ENCODE data around the gene KCNH4. TPM values are rescaled to one million over a fixed set of nuclear protein-coding genes. Genes with fewer than 3 reads are reported as not detected.

KCNH4 gene
- total RNA-seq, 4 donors from 2014 or later, result not detected

- DNase-seq (ENCODE audit: low spot score in 2 of 2), result no peak
- no peak overlapping the region for H3K4me3 ChIP-seq (ENCODE audit: low read depth, poor library complexity, severe bottlenecking)
- intact Hi-C loops (cut with DNase I; ENCODE audit: low total_unique reads), result loop anchor here (10.0 kb wide), 1 partner anchor 146 kb away; the partner anchor contains the start of gene CNP
- TF ChIP-seq POLR2A (IDR thresholded peaks at IDR 0.05), result no peak
- TF ChIP-seq, protein P1, sequence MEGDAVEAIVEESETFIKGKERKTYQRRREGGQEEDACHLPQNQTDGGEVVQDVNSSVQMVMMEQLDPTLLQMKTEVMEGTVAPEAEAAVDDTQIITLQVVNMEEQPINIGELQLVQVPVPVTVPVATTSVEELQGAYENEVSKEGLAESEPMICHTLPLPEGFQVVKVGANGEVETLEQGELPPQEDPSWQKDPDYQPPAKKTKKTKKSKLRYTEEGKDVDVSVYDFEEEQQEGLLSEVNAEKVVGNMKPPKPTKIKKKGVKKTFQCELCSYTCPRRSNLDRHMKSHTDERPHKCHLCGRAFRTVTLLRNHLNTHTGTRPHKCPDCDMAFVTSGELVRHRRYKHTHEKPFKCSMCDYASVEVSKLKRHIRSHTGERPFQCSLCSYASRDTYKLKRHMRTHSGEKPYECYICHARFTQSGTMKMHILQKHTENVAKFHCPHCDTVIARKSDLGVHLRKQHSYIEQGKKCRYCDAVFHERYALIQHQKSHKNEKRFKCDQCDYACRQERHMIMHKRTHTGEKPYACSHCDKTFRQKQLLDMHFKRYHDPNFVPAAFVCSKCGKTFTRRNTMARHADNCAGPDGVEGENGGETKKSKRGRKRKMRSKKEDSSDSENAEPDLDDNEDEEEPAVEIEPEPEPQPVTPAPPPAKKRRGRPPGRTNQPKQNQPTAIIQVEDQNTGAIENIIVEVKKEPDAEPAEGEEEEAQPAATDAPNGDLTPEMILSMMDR (IDR thresholded peaks at IDR 0.05), result no peak
- WGBS, 2 donors, result 75 to 86% methylated on average over 10 to 11 of the region's 11 CpGs
Measured at GRCh38 chr17:42111265-42111636, 69.7 kb downstream of the KCNH4 start.

DNA sequence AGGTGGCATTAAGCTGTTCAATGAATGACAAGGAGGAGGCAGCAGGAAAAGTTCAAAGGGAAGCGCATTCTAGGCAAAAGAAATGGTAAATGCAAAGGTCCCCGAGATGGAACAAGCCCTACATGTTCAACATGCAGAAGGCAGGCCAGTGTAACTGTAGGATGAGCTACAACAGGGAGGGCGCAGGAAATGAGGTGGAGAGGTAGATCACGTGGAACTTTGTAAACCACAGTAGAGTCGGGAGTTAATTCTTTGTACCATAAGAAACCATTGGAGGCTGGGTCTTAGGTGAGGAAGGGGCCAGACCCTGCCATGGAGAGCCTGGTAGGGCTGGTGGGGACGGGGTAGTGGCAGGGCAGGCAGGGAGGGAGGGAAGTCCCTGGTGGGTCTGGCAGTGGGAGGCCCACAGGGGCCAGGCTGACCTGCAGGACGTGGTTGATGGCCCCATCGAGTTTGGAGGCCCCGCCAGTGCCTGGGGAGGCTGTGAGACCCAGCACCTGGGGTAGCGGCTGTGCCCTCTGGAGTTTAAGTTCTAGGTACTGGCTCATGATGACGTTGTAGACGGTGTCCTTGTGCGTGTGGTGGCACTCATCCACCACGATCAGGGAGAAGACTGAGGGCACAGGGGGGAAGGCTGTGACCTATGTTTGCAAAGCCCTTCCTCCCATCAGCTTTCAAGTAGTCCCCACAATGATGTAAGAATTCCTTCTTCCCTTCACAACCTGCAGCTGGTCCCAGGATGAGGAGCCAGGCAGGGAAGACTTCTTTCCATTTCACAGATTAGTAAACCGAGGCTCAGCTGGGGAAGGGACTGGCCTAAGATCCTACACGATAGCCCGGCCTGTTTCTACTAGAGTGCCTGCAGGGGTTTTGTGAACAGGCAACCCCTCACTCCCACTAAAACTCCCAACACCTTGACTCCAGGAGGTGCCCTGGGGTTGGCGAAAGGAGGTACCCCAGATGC, 70.4 kb downstream of the KCNH4 start:
- TF ChIP-seq POLR2A (IDR thresholded peaks at IDR 0.05), result no peak
- TF ChIP-seq, protein P1 (IDR thresholded peaks at IDR 0.05), result no peak
- no peak overlapping the region for H3K4me3 ChIP-seq (ENCODE audit: low read depth, poor library complexity, severe bottlenecking)
- WGBS, 2 donors, result 91% methylated on average over 16 to 18 of the region's 18 CpGs
- no peak for DNase-seq (ENCODE audit: low spot score in 2 of 2)
- intact Hi-C loops (cut with DNase I; ENCODE audit: low total_unique reads), result loop anchor here (10.0 kb wide), 1 partner anchor 146 kb away; the partner anchor contains the start of gene CNP

DNA sequence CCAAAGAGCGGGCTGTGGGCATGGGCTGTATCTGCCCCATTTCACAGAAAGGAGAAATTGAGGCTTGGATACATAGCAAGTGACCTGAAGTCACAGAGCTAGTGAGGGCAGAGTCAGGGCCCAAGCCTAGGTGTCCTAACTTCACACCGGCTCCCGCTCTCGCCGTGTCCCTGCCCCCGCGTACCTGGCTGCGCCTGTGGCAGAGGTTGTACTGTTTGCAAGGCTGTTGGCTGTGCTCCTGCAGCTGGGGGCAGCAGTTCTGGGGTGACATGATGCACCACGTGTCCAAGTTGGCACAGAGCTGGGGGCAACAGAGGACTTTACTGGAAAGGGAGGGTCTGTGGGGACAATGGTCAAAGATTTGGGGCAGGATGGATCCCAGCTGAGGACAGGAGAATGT, 71.9 kb downstream of the KCNH4 start:
- DNase-seq (ENCODE audit: low spot score in 2 of 2), result no peak
- intact Hi-C loops (cut with DNase I; ENCODE audit: low total_unique reads), result no loop called here
- 89 to 95% methylated on average over 9 of the region's 9 CpGs for WGBS, 2 donors
- no peak overlapping the region for H3K4me3 ChIP-seq (ENCODE audit: low read depth, poor library complexity, severe bottlenecking)
- no peak for TF ChIP-seq POLR2A (IDR thresholded peaks at IDR 0.05)
- TF ChIP-seq, protein P1 (IDR thresholded peaks at IDR 0.05), result no peak

DNA sequence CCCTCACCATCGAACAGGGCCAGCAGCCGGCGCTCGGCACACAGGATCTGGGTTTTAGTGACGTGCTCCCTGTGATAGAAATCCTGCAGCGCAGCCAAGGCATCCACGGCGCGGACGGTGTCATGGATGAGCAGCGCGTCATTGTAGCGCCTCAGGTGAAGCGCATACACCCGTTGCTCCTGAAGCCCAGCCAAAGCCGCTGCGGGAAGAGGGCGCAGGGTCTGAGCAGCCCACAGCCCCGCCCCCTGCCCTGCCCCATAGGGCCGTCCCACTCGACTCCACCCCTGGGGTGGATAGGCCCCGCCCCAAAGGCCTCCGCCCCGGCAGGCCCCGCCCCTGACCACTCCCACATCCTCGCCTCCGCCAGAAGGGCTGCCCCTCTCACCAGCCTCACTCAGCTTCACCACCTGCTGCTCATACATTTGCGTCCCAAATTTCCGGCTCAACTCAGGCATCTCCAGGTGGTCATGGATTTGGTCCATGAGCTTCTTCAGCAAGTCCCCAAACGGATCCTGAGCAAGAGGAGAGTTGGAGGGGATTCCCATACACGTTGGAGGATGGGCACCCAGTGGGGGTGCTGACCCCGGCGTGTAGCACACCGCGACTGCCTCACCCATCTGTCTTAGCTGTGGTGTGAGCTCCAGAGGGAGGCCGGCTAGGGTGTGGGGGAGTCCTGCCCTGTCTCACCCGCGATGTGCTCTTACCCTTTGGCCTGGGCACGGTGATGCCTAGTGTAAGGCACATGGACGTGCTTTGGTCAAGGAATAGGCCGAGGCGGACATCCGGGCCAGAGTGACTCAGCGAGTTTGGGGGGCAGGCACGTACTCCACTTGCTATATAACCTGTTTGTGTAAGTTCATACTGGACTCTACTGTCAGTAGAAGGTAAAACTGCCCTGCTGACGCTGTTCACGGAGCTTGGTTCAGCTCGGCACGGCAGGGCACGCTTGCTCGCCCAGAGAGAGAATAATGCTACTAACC, 73.1 kb downstream of the KCNH4 start:
- DNase-seq (ENCODE audit: low spot score in 2 of 2), result peak; percentile 62 to 94
- WGBS, 2 donors, result 55% methylated on average over 33 to 51 of the region's 51 CpGs
- TF ChIP-seq POLR2A (IDR thresholded peaks at IDR 0.05), result no peak
- TF ChIP-seq, protein P1 (IDR thresholded peaks at IDR 0.05), result no peak
- intact Hi-C loops (cut with DNase I; ENCODE audit: low total_unique reads), result no loop called here
- H3K4me3 ChIP-seq (ENCODE audit: low read depth, poor library complexity, severe bottlenecking), result no peak overlapping the region

DNA sequence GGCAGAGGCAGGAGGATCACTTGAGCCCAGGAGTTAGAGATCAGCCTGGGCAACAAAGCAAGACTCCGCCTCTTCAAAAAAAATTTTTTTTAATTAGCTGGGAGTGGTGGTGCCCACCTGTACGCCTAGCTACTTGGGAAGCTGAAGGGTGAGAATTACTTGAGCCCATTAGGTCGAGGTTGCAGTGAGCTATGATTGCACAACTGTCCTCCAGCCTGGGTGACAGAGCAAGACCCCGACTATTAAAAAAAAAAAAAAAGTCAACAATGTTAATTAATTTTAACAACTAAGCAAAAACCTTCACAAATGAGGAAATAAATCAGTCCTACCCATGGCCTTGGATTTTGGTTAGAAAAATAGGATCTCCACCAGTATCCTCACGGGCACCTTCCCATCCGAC, 73.8 kb downstream of the KCNH4 start:
- TF ChIP-seq, protein P1 (IDR thresholded peaks at IDR 0.05), result no peak
- TF ChIP-seq POLR2A (IDR thresholded peaks at IDR 0.05), result no peak
- 71 to 78% methylated on average over 6 of the region's 6 CpGs for WGBS, 2 donors
- no peak overlapping the region for H3K4me3 ChIP-seq (ENCODE audit: low read depth, poor library complexity, severe bottlenecking)

More for the DNA sequence above, 73.8 kb downstream of the KCNH4 start:
- DNase-seq (ENCODE audit: low spot score in 2 of 2), result no peak
- intact Hi-C loops (cut with DNase I; ENCODE audit: low total_unique reads), result no loop called here

Other genes with a start within 250 kb of the KCNH4 start
- 10 to 100 TPM; 37.2 to 63.8 (median 44.5) TPM for gene CNP, start 214.3 kb downstream of the KCNH4 start, total RNA-seq
- gene DNAJC7, start 163.7 kb downstream of the KCNH4 start, total RNA-seq, result 10 to 100 TPM; 48.8 to 85.5 (median 63.7) TPM
- 10 to 100 TPM; 44.6 to 57.9 (median 52.3) TPM for gene NKIRAS2, start 161.1 kb downstream of the KCNH4 start, total RNA-seq
- 1 to 10 TPM in 3 of 4 donors, under 1 TPM in 1; 0.97 to 1.8 (median 1.5) TPM for gene C17orf113, start 130.5 kb downstream of the KCNH4 start, total RNA-seq
- gene ZNF385C, start 82.7 kb downstream of the KCNH4 start, total RNA-seq, result 1 to 10 TPM in 1 of 4 donors, under 1 TPM in 1, not detected in 2; 0.29 to 1.3 TPM
- 10 to 100 TPM in 3 of 4 donors, 1 to 10 TPM in 1; 7.5 to 16.5 (median 12.1) TPM for gene DHX58, start 68.4 kb downstream of the KCNH4 start, total RNA-seq
- gene KAT2A, start 59.8 kb downstream of the KCNH4 start, total RNA-seq, result 10 to 100 TPM; 25.3 to 55.5 (median 37.1) TPM
- gene HSPB9, start 58.3 kb downstream of the KCNH4 start, total RNA-seq, result under 1 TPM in 1 of 4 donors, not detected in 3; 0.23 TPM
- 100 to 1,000 TPM in 1 of 4 donors, 10 to 100 TPM in 3; 74.0 to 104 (median 87.4) TPM for gene RAB5C, start 26.2 kb downstream of the KCNH4 start, total RNA-seq
- gene HCRT, start 4.3 kb upstream of the KCNH4 start, total RNA-seq, result not detected
- 10 to 100 TPM; 14.6 to 51.8 (median 20.7) TPM for gene GHDC, start 13.4 kb upstream of the KCNH4 start, total RNA-seq
- gene STAT5B, start 95.2 kb upstream of the KCNH4 start, total RNA-seq, result 10 to 100 TPM; 40.2 to 72.4 (median 50.5) TPM
- 10 to 100 TPM; 25.1 to 60.9 (median 48.0) TPM for gene STAT5A, start 107.4 kb upstream of the KCNH4 start, total RNA-seq
- 100 to 1,000 TPM; 109 to 149 (median 124) TPM for gene STAT3, start 207.3 kb upstream of the KCNH4 start, total RNA-seq
- gene CAVIN1, start 242.1 kb upstream of the KCNH4 start, total RNA-seq, result 100 to 1,000 TPM; 171 to 336 (median 255) TPM